Esophagus muscularis mucosa (tissue), 4 donors: ENCODE measurements around the gene TTF1. TPM values are rescaled to one million over a fixed set of nuclear protein-coding genes. Genes with fewer than 3 reads are reported as not detected.

Experiments
- DNase-seq: peaks from one replicate; pipeline ENCODE4 v3.0.0-alpha.2; 2017; ENCODE audit errors: extremely low spot score
- H3K27ac ChIP-seq, 4 donors: fragments of 200-600 bp; sonication (generic); replicated peaks in 1 of 4; 1 replicate in 3 of 4; 2 replicates in 1 of 4; pipeline ENCODE4 v1.5.1; 2016 to 2019; ENCODE audit warnings: mild to moderate bottlenecking in 1 of 4
- H3K27me3 ChIP-seq, 4 donors: fragments of 200-600 bp; sonication (generic); one replicate each; pipeline versions ENCODE4 v1.5.1 to v1.6.0; 2016 to 2019
- H3K36me3 ChIP-seq, 4 donors: fragments of 200-600 bp; sonication (generic); one replicate each; pipeline ENCODE4 v1.5.1; 2016 to 2019
- H3K4me1 ChIP-seq, 4 donors: fragments of 200-600 bp; sonication (generic); one replicate each; pipeline ENCODE4 v1.5.1; 2016 to 2019
- H3K4me3 ChIP-seq, 4 donors: fragments of 200-600 bp; sonication (generic); 1 replicate in 2 of 4; 2 replicates in 2 of 4; pipeline ENCODE4 v1.5.1; 2016 to 2019; ENCODE audit warnings: mild to moderate bottlenecking in 4 of 4, moderate library complexity in 1 of 4
- H3K9me3 ChIP-seq, 4 donors: fragments of 200-600 bp; sonication (generic); 1 replicate in 3 of 4; 2 replicates in 1 of 4; pipeline ENCODE4 v1.5.1; 2016 to 2019
- EP300 ChIP-seq: sonication (generic); formaldehyde crosslinking; IDR thresholded peaks from one replicate; pipeline ENCODE4 v1.6.1; 2017; ENCODE audit warnings: antibody characterized with exemption
- POLR2A ChIP-seq: fragments of 450-650 bp; IDR thresholded peaks from one replicate; pipeline ENCODE4 v1.6.1; 2017; ENCODE audit warnings: antibody characterized with exemption, moderate library complexity, mild to moderate bottlenecking, low read depth
- POLR2AphosphoS5 ChIP-seq, 2 donors: sonication (generic); formaldehyde crosslinking; IDR thresholded peaks; one replicate each; pipeline ENCODE4 v1.6.1; 2017; ENCODE audit warnings: antibody characterized with exemption in 2 of 2
- WGBS: methylation state at CpG from one replicate; pipeline ENCODE4 v1.1.5; 2018; 5-methylcytosine and 5-hydroxymethylcytosine counted together
- intact Hi-C: fragments of 100-400 bp; cut with DNase I; formaldehyde crosslinking; loops from one replicate; pipeline ENCODE4 v1.15.1; 2023
- total RNA-seq, 4 donors: library from RNA; depleted of rRNA; stranded (reverse); fragments of >200 nt; gene quantifications; one replicate each; pipeline versions ENCODE4 v1.1.0 to v1.2.1, GENCODE V29; 2016
- TF ChIP-seq, protein P1 (sequence below), 3 experiments: fragments of 200-600 bp in 2 of 3; fragments of 450-650 bp in 1 of 3; sonication (generic) in 2 of 3; IDR thresholded peaks; one replicate each; pipeline ENCODE4 v1.5.1; 2017 to 2019; ENCODE audit warnings: antibody characterized with exemption in 3 of 3, mild to moderate bottlenecking in 2 of 3, moderate library complexity in 1 of 3

TTF1 gene
- total RNA-seq, 4 donors from 2014 or later = 9.6 to 17.2 (median 12.8) TPM

DNA sequence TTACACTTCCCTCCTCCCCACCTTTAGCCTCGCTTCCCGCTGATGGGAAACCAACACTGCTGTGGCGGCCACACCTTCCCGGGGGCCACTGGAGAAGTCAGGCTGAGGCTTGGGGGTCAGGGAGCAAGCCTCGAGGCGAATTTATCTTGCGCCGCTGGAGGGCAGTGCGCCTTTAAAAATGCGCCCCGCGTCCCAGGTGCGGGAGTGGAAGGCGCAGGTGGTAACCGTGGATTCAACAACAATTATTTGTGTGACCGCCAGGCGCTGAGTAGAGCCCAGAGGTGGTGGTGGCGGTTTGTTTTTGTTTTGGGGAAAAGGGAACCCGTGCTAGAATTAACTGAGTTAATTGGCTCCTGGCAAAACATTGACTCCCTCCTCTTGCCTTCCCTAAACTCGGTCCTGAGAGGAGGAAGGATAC, 4.5 kb upstream of the TTF1 start:
- intact Hi-C loops = loop anchor here (10.0 kb wide), 1 partner anchor 394 kb away; no protein-coding TSS in a partner anchor
- H3K4me3 ChIP-seq = peak overlapping the region in 3 of 4 donors; percentile 53 to 66 (median 55)
- 1% methylated on average over 19 of the region's 20 CpGs for WGBS
- no peak for DNase-seq
- peaks cover 0 to 69% (median 37%) of the 10 kb centered on the region in 4 donors for H3K27me3 ChIP-seq
- no peaks in the 10 kb centered on the region for H3K36me3 ChIP-seq
- H3K4me1 ChIP-seq = peaks cover 27 to 32% (median 29%) of the 10 kb centered on the region in 4 donors
- H3K9me3 ChIP-seq = no peaks in the 10 kb centered on the region
- H3K27ac ChIP-seq = no peak overlapping the region
- no peak for TF ChIP-seq EP300
- TF ChIP-seq, protein P1, sequence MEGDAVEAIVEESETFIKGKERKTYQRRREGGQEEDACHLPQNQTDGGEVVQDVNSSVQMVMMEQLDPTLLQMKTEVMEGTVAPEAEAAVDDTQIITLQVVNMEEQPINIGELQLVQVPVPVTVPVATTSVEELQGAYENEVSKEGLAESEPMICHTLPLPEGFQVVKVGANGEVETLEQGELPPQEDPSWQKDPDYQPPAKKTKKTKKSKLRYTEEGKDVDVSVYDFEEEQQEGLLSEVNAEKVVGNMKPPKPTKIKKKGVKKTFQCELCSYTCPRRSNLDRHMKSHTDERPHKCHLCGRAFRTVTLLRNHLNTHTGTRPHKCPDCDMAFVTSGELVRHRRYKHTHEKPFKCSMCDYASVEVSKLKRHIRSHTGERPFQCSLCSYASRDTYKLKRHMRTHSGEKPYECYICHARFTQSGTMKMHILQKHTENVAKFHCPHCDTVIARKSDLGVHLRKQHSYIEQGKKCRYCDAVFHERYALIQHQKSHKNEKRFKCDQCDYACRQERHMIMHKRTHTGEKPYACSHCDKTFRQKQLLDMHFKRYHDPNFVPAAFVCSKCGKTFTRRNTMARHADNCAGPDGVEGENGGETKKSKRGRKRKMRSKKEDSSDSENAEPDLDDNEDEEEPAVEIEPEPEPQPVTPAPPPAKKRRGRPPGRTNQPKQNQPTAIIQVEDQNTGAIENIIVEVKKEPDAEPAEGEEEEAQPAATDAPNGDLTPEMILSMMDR (IDR thresholded peaks at IDR 0.05) = peak; percentile 25 to 51 (median 28)

- H3K27me3 ChIP-seq = peaks cover 0 to 65% (median 37%) of the 10 kb centered on the region in 4 donors
Measured at GRCh38 chr9:132410642-132411041, 4.0 kb upstream of the TTF1 start.

DNA sequence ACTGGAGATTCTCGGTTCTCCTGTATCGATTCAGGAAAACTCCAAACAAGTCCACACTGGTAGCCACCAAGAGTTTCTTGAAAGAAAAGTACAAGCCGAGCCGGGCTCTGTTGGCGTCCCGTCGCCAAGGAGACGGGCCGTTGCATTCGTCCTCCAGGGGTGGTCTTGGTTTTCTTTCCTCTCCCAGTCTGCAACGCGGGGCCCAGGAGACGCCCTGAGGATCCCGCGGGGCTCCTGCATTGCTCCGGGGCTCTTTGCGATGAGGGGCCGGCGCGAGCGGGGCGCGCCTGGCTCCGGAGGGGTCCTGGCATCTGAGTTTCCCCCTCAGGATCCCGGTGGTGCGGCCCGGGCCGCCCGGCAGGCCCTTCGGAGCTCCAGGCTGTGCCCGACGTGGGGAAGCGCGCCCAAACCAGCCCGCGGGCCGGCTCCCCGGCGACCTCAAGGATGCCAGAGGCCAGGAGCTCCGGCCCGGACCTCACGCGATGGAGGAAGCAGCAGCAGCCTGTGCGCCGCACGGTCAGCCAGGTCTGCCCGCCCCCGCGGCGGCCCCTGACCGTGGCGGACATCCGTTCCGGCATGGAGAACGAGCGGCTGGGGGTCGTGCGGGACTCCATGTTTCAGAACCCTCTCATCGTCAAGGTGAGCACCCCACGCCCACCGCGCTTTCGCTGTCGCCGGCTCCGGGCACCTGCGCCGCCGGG, 3.3 kb upstream of the TTF1 start, which contains the start of gene CFAP77:
Gene CFAP77, plus strand, starts transcription at position 384 of the 701 bp plus-strand sequence. Its CDS starts 61 bp downstream, at position 445.
- no peak for TF ChIP-seq POLR2A
- no peak for TF ChIP-seq POLR2AphosphoS5 (IDR thresholded peaks at IDR 0.05)
- no peak for DNase-seq
- H3K4me3 ChIP-seq = peak within 1 kb of the TSS; percentile 53 to 66 (median 54)
- intact Hi-C loops = loop anchor here (10.0 kb wide), 1 partner anchor 395 kb away; no protein-coding TSS in a partner anchor
- 7% methylated on average over 3 of the region's 69 CpGs for WGBS
- H3K36me3 ChIP-seq = no peaks in the 10 kb centered on the region
- no peak within 1 kb of the TSS for H3K27ac ChIP-seq
- peaks cover 0 to 58% (median 34%) of the 10 kb centered on the region in 4 donors for H3K27me3 ChIP-seq
- peaks cover 38 to 43% (median 40%) of the 10 kb centered on the region in 4 donors for H3K4me1 ChIP-seq
- no peaks in the 10 kb centered on the region for H3K9me3 ChIP-seq

More at GRCh38 chr9:132410642-132411041, 4.0 kb upstream of the TTF1 start:
- peak overlapping the region; percentile 53 to 66 (median 54) for H3K4me3 ChIP-seq
- DNase-seq = no peak
- WGBS = 25% methylated on average over 17 of the region's 19 CpGs
- intact Hi-C loops = loop anchor here (10.0 kb wide), 1 partner anchor 394 kb away; no protein-coding TSS in a partner anchor
- H3K27ac ChIP-seq = no peak overlapping the region
- no peaks in the 10 kb centered on the region for H3K36me3 ChIP-seq
- no peaks in the 10 kb centered on the region for H3K9me3 ChIP-seq
- no peak for TF ChIP-seq POLR2A
- peaks cover 32 to 37% (median 34%) of the 10 kb centered on the region in 4 donors for H3K4me1 ChIP-seq

GRCh38 chr9:132408521-132408920, 1.9 kb upstream of the TTF1 start:
- Histone ChIP-seq H3K27ac (no peak overlapping the region), H3K9me3 (no peaks in the 10 kb centered on the region), H3K27me3 (peaks cover 0 to 44% (median 30%) of the 10 kb centered on the region in 4 donors), H3K4me3 (no peak overlapping the region), H3K36me3 (peaks cover 0 to 5% (median under 1%) of the 10 kb centered on the region in 4 donors), H3K4me1 (peaks cover 38 to 51% (median 44%) of the 10 kb centered on the region in 4 donors)
- WGBS = 86% methylated on average over 8 of the region's 8 CpGs
- DNase-seq = no peak
- intact Hi-C loops = no loop called here
- no peak for TF ChIP-seq EP300
- TF ChIP-seq, protein P1 (IDR thresholded peaks at IDR 0.05) = no peak
- TF ChIP-seq POLR2AphosphoS5 (IDR thresholded peaks at IDR 0.05) = no peak
- no peak for TF ChIP-seq POLR2A

GRCh38 chr9:132407196-132407595, 556 bp upstream of the TTF1 start:
- 82% methylated on average over 2 of the region's 2 CpGs for WGBS
- DNase-seq = no peak
- H3K27ac ChIP-seq = peak overlapping the region in 1 of 4 donors; percentile 28
- H3K4me3 ChIP-seq = peak overlapping the region; percentile 69 to 84 (median 74)
- H3K4me1 ChIP-seq = peaks cover 38 to 51% (median 44%) of the 10 kb centered on the region in 4 donors
- peaks cover 0 to 30% (median 24%) of the 10 kb centered on the region in 4 donors for H3K27me3 ChIP-seq
- intact Hi-C loops = no loop called here
- TF ChIP-seq, protein P1 (IDR thresholded peaks at IDR 0.05) = no peak
- TF ChIP-seq POLR2AphosphoS5 (IDR thresholded peaks at IDR 0.05) (no peak), POLR2A (no peak), EP300 (no peak)
- H3K36me3 ChIP-seq = peaks cover 3 to 17% (median 12%) of the 10 kb centered on the region in 4 donors
- no peaks in the 10 kb centered on the region for H3K9me3 ChIP-seq
